GM18498 (cell line): ENCODE measurements around the gene NFASC.

Source experiments
- ATAC-seq: cut with Tn5 transposase; IDR thresholded peaks from one replicate; pipeline ENCODE4 v1.9.1; 2021; ENCODE audit warnings: mild to moderate bottlenecking, moderate library complexity; ENCODE audit not compliant: unreplicated experiment

Gene NFASC

DNA sequence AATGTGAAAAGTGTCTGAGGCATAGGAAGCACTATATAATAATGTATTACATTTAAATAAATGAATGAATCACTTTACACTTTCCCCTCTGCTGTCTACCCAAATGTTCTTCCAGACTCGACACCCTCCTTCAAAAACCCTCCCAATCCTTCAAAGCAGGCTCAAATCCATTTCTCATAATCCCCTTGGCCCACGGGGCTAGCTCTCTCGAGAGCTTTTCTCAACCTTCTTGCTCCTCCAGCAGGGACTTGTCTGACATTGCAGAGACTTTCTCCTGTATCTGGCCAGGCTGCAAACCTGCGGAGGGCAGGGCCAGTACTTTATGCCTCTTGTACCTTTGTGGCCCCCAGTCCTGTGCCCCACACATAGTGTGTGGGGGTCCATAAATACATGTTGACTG lies 158.3 kb downstream of the NFASC start:
- ATAC-seq = no peak

DNA sequence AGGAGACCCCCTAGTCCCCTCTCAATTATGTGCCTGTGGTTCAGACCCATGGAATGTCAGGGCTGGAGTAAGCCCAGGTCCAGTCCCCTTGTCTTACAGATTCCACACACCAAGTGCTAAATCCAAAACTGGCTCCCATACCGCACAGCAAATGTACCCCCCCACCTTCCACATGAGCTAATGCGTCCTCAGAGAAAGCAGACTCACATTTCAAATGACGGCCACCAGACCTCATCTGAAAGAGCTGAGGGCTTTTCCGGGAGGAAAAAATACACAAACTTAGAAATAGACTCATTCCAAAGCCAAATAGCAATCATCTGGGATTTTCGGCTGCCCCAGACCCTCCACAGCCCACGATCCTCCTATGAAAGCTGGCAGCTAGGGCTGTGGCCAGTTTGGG lies 159.6 kb downstream of the NFASC start:
- ATAC-seq = no peak

GRCh38 chr1:205030896-205031295 lies 160.2 kb downstream of the NFASC start:
- ATAC-seq = no peak

DNA sequence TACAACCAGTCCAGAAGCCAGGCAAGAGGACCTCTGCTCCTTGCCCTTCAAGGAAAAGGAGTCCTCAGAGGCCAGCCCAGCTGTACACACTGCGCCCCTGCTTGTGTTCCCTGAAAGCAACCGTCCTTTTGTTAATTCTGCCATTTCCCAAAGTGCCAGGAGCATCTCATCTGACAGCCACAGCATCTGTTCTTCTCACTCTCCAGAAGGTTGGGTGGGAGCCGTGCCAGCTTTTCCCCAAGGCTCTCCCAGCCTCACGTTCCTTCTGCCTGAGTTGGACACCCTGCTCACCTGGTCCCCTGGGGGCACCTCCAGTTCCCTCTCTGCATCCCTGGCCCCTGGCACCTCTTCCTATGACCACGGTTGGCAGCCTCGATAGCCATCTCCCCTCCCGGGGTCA lies 161.8 kb downstream of the NFASC start:
- ATAC-seq = no peak

DNA sequence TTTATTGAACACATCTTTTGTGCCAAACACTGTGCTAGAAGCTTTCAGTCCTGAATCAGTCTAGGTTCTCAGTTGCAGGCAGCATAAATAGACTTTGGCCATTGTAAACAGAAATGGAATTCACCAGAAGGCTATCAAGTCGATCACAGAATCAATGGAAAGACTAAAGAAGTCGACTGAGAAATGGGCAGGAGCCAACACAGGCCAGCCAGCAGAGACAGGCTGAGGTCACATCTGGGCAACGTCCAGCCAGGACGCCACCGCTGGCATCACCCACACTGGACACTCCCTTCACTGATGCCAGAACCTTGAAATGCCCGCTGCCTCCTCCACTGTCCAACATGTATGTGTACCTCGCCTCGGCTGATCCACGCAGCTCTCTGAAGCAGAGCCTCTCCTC lies 166.9 kb downstream of the NFASC start:
- no peak for ATAC-seq

DNA sequence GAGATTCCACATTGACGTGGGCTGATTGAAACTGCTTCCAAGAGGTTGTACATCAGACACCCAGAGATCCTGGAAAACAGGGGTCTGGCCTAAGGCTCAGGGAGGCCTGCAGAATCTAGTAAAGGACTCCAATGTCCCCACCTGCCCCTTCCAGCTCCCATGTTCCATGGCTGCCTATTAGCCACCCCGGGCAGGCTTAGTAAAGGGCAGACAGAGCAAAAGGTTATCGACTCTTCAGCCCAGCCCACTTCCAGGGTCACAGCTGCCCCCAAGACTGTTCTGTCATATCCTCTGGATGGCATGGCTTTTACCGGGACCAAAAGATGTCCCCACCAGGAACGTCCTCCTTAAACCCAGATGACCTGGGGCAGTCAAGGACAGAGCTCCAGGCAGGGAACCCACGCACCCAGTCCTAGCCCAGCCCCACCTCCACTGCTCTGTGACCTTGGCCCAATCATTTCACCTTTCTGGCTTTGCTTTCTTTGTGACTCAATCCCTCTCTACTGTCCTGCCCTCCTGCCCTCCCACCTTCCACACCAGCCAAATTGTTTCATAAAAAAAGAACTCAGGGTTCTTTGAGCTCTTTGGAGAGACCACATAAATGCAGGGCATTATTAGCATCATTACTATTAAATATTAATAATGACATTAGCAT lies 167.6 kb downstream of the NFASC start:
- no peak for ATAC-seq

DNA sequence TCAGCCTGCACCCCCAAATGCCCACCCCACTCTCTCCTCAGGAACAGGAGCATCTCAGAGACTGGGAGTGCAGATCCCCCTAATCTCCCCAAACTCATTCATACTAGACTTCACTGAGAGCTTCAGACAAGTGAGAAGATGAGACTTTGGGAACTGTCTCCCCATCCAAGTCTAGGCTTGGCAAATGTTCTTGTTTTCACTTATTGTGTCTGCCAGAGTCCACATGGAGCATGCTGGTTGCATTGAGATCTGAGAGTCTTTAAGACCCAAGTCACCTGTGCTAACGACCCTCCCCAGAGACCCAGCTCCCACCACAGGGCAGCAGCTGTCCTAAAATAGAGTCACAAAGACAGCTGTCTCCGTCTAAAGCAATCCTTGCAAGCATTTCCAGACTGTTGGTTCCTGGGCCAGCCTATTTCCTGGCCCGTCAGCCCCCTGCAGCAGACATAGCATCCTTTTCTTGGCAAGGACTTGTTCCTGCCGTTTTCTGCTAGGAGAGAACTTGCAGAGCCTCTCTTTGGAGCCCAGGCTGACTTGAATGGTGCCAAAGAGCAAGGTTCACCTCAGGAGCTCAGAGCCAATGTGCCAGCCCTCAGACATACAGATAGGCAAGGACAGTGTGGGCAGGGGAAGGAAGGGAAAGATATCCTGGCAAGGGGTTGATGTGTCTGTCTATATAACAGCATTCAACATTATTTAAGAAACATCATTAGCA lies 170.5 kb downstream of the NFASC start:
- ATAC-seq = no peak

DNA sequence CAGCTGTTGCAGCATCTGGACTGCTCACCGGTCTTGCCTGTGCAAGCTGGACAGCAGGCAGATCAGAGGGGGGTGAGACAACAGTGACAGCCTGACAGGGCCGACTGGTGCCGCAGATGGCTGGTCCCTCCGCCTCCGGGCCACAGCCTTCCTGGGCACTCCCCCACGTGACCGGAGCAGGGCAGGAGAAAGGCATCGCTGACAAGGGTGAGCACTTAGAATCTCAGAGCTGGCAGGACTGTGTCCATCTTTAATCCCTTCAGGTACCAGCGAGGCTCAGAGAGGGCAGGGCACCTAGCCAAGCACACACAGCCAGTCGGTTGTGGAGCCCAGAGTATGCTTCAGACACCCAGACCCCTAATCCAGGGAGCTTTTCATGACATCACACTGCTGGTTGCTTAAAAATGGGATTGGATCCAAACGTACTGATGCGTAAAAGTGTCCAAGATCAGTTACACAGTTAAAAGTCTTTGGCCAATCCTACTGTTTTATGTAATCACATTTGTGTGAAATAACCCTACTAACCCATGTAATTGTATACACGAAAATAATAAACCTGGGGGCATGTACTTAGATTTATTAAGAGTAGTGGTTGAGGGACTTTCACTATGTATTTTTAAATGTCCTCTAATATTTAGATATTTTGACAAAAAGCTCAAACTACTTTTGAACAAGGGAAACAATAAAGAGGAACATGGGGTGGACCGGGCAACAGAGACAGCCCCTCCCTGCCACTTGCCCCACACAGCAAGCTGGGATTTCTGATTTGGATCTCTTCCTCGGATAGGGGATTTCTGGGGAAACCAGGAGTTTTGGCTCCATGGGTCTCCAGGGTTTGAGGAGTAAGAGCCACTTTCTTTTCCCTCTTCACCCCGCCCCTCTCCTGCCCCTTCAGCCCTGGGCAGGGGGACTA lies 171.6 kb downstream of the NFASC start:
- no peak for ATAC-seq

DNA sequence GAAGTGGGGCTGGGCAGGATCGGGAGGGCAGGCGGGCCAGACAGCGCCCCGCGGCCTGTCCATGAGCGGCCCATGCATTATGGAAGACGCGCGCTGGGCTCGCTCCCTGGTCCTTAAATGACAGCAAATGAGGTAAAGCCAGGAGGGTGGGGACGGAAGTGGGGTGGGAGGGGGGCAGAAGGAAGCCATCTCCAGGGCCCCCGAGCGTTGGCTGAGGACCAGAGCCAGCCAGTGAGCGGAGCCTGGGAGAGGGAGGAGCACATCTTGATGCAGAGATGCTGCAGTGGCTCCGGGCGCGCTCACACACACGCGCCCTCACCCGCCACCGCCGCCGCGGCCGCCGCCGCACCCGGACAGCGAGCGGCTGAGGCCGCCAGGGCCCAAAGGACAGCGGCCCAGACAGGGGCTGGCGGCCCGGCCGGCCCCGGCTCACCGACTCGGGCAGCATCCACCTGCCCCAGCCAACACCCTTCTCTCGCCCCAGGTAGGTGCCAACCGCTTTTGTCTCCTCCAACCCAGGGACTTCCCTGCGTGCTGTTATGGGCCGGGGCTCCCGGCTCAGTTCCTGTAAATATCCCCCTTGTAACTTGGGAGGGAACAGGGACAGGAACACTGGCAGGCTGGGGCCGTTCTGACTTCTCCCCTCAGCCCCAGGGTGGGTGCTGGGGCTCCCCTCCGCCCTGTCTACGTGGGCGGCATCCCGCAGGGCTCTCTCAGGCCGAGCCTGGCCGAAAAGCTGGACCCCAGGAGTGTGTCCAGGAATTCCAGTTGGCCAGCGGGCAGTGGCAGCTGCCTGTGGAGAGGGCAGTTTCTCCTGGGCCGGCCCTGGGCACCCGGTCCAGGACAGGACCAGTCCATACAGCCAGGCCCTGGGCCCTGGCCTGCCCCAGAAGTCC lies 172.5 kb downstream of the NFASC start, which contains the start of gene CNTN2:
Gene CNTN2, plus strand, starts transcription at position 302 of the 896 bp plus-strand sequence. CDS start 9,974 bp downstream, outside the sequence.
- ATAC-seq = no peak

GRCh38 chr1:205043866-205044265 lies 173.2 kb downstream of the NFASC start:
- ATAC-seq = no peak

- no peak for ATAC-seq
Measured at GRCh38 chr1:205044741-205045140, 174.1 kb downstream of the NFASC start.

- no peak for ATAC-seq
Measured at GRCh38 chr1:205045146-205045545, 174.5 kb downstream of the NFASC start.

- ATAC-seq = no peak
Measured at GRCh38 chr1:205046870-205047269, 176.2 kb downstream of the NFASC start.

- no peak for ATAC-seq
Measured at GRCh38 chr1:205047764-205048231, 177.1 kb downstream of the NFASC start.

DNA sequence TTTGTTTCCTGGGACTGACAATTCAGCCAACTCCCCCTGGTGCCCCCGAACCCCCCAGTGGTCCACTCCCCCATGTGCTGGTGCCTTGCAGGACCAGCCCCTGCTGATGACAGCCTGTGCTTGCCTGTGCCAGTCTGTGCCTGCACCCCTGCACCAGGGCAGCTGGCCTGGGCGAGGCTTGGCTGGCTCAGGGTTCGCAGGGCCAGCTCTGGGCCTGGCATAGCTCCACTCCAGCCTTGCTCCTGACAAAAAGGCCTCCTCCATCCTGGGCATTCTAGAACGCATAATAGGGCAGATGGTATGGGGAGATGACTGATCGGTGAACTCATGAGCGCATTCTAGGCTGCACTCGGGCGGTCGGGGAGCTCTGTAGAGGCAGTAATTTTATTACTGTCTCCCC lies 177.7 kb downstream of the NFASC start:
- no peak for ATAC-seq

- no peak for ATAC-seq
Measured at GRCh38 chr1:205049479-205049878, 178.8 kb downstream of the NFASC start.

DNA sequence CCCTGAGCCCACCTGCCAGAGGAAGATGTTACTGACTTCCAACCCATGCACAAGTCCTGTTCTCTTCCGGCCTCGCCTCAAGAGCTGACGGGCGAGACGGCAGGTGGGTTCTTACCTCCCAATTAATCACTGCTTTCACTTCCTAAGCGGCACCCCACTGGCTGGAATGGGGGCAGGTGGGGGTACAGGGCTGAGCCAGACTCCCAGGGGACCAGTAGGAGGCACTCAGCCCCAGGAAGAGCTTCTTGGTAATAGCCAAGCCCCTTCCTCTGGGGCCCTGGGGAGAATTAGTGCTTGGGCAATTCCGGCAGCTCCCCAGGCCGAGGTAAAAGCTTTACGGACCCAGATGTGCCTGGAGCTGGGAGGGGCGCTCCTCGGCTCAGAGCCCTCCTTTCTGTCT lies 182.0 kb downstream of the NFASC start:
- ATAC-seq = no peak

DNA sequence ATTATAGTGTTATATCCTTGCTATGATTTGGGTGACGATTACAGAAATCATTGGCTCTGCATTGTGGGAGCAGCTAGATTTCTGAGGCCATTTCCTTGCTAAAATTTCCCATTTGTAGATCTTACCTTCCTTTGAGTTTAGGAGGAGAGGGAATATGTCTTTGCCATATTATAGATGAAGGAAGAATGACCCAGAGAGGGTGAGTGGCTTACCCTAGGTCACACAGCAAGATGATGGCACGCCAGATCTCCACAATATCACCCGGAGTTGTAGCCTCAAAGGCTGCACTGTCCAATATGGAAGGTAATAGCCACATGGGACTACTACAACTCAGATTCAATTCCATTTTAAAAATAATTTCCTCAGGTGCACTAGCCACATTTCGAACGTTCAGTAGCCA lies 182.6 kb downstream of the NFASC start:
- no peak for ATAC-seq

- ATAC-seq = no peak
Measured at GRCh38 chr1:205054013-205054412, 183.4 kb downstream of the NFASC start.

- no peak for ATAC-seq
Measured at GRCh38 chr1:205056188-205056611, 185.5 kb downstream of the NFASC start.
